NT2/D1 (cell line): ENCODE measurements around the gene KIF19.
"Not testable (repeated sequence)": the region's sequence is repeated elsewhere in the genome, so short reads cannot be mapped to it uniquely, and the experiment has no call there.

Source experiments
- DNase-seq: peaks from one replicate; pipeline ENCODE4 v3.0.0-alpha.2; 2011; ENCODE audit warnings: low read depth, low spot score
- H3K27me3 ChIP-seq: 2 replicates; pipeline ENCODE4 v1.6.0; 2011; ENCODE audit warnings: mild to moderate bottlenecking; ENCODE audit not compliant: insufficient read length, insufficient read depth
- H3K36me3 ChIP-seq: 2 replicates; pipeline ENCODE4 v1.6.1; 2011; ENCODE audit warnings: mild to moderate bottlenecking, low read length, mixed read lengths; ENCODE audit not compliant: insufficient read depth, insufficient read length
- H3K4me1 ChIP-seq: 2 replicates; pipeline ENCODE4 v1.5.1; 2011; ENCODE audit not compliant: insufficient read depth, insufficient read length
- H3K4me3 ChIP-seq: 2 replicates; pipeline ENCODE4 v1.5.1; 2011; ENCODE audit warnings: low read depth; ENCODE audit not compliant: insufficient read length
- H3K9ac ChIP-seq: 2 replicates; pipeline ENCODE4 v1.6.0; 2011; ENCODE audit warnings: low read depth; ENCODE audit not compliant: insufficient read length
- H3K9me3 ChIP-seq: 2 replicates; pipeline ENCODE4 v1.5.1; 2011; ENCODE audit warnings: mild to moderate bottlenecking, low read length; ENCODE audit not compliant: insufficient read depth
- SUZ12 ChIP-seq: IDR thresholded peaks from 2 replicates; pipeline ENCODE4 v1.6.1; 2011; ENCODE audit not compliant: insufficient read length, insufficient read depth; ENCODE audit errors: extremely low read depth
- YY1 ChIP-seq: IDR thresholded peaks from 2 replicates; pipeline ENCODE4 v1.6.1; 2011; ENCODE audit not compliant: insufficient read length, insufficient read depth
- ZNF274 ChIP-seq: IDR thresholded peaks from 2 replicates; pipeline ENCODE4 v1.6.1; 2011; ENCODE audit warnings: mild to moderate bottlenecking, low read depth, low read length

KIF19 gene

DNA sequence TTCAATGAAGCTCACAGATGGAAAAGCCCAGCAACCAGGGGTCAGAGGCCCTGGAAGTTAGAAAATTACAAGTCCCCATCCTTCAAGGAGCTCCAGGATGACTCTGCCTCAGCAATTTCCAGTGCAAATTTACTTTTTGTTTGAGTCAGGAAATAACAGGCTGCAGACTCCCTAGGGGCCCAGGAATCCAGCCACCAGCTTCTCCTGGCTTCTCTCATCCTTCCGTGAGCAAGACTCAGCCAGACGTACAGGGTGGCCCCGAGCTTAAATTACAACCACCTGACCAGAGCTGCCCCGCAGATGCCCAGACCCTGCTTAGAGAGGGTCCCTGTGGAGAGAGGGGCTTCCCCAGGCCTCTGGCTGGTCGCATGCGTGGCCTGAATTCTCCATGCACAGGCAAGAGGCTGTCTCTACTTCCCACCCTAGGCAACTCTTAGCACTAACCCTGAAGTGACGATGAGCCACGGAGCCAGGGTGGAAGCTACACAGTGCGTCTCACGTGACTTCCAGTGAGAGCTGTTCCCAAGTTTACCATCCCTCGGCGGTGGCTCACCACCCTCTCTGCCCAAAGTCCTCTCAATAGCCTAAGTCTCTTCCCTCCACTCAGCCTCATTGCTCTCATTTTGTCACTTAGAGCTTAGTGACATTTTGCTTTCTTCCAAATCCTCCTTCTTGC lies 68.4 kb downstream of the KIF19 start:
- Histone ChIP-seq H3K4me1 (peaks cover 7% of the 10 kb centered on the region), H3K27me3 (no peaks in the 10 kb centered on the region), H3K9me3 (no peaks in the 10 kb centered on the region), H3K36me3 (no peaks in the 10 kb centered on the region), H3K4me3 (no peak overlapping the region), H3K9ac (no peak overlapping the region)
- no peak for DNase-seq
- no peak for TF ChIP-seq YY1

DNA sequence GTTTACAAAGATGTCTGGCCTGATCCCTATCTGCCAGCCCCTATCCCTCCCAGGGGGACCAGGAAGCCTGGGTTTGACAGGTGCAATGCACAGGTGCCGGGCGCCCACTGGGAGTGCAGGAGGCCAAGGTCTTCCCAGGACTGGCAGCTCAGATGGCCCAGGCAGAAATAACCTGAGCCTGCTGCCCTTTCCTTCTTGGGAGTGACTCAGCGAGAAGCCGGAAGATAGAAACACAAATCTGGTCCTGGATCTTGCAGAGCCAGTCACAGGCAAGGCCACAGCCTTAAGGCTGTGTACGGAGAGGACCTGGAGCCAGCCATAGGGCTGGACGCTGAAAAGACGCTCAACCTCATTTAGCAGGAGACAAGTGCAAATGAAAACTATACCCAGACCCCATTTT lies 69.0 kb downstream of the KIF19 start:
- Histone ChIP-seq H3K4me1 (peaks cover 7% of the 10 kb centered on the region), H3K27me3 (no peaks in the 10 kb centered on the region), H3K9me3 (no peaks in the 10 kb centered on the region), H3K4me3 (no peak overlapping the region), H3K36me3 (no peaks in the 10 kb centered on the region), H3K9ac (no peak overlapping the region)
- TF ChIP-seq ZNF274 (no peak), SUZ12 (no peak), YY1 (no peak)
- DNase-seq, result no peak

DNA sequence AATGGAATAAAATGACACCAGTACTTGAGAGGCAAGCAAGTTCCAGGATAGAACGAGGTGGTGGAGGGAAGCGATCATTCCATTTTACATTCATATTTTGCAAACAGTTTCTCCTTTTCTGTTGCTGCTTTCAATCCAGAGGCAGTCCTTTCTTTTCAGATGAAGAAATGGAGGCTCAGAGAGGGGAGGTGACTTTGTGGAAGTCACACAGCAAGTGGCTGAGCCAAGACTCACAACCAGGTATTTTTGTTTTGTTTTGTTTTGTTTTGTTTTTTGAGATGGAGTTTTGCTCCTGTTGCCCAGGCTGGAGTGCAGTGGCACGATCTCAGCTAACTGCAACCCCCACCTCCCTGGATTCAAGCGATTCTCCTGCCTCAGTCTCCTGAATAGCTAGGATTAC lies 70.5 kb downstream of the KIF19 start:
- no peak for TF ChIP-seq SUZ12
- no peak for TF ChIP-seq YY1
- no peak for TF ChIP-seq ZNF274
- Histone ChIP-seq H3K36me3 (no peaks in the 10 kb centered on the region), H3K9me3 (no peaks in the 10 kb centered on the region), H3K4me3 (no peak overlapping the region), H3K4me1 (peaks cover 7% of the 10 kb centered on the region), H3K9ac (no peak overlapping the region), H3K27me3 (no peaks in the 10 kb centered on the region)
- DNase-seq, result no peak

DNA sequence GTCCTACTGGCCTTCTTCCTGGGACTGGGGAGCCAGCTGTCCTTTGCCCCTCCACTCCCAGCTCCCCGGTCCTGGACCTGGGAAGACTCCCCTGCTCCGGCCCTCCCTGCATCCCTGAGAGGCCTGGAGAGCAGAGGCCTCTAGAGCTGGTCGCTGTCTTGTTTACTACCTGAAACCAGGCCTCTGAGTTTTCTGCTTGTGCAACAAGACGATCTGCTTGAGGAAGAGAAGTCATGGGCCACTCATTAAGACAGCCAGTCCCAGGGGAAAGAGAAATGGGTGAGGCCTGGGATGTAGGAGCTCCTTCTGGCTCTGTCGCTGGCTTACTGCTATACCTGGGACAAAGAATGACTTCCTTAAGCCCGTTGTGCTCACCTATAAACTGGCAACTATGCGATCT lies 76.0 kb downstream of the KIF19 start:
- Histone ChIP-seq H3K9ac (no peak overlapping the region), H3K36me3 (no peaks in the 10 kb centered on the region), H3K4me1 (peaks cover 13% of the 10 kb centered on the region), H3K4me3 (no peak overlapping the region), H3K27me3 (no peaks in the 10 kb centered on the region), H3K9me3 (no peaks in the 10 kb centered on the region)
- no peak for TF ChIP-seq SUZ12
- TF ChIP-seq ZNF274, result no peak
- TF ChIP-seq YY1, result no peak
- no peak for DNase-seq

DNA sequence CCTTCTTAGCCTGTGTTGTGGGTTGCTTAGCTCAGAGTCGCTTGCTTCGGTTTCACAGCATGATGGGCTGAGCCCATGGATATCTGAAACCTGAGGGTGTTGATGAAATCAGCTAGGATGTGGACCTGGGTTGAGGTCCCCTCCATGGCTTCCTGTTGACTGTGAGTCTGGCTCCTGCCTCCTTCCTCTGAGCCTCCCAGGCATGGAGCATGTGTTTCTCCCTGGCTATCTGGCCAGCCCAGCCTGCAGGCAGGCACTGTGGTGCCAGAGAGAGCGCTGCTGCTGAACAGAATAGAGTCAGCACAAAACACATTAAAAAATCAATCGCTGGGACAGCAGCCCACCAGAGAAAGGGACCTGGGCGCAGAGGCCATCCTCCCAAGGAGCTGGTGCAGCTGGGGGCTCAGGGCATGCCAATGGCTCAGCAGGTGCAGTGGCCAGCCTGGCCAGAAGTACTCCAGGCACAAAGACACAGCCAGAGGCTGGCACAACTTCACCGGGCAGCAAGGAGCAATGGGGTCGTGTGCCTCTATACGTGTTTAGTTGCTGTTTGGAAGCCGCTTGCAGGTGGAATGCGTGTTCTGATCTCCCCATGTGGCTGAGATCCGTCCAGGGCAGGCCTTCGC lies 77.6 kb downstream of the KIF19 start:
- no peak for DNase-seq
- Histone ChIP-seq H3K9ac (peak overlapping the region; percentile 7), H3K9me3 (no peaks in the 10 kb centered on the region), H3K36me3 (no peaks in the 10 kb centered on the region), H3K4me3 (no peak overlapping the region), H3K27me3 (no peaks in the 10 kb centered on the region), H3K4me1 (peaks cover 13% of the 10 kb centered on the region)
- TF ChIP-seq ZNF274, result no peak
- no peak for TF ChIP-seq YY1
- TF ChIP-seq SUZ12, result no peak

DNA sequence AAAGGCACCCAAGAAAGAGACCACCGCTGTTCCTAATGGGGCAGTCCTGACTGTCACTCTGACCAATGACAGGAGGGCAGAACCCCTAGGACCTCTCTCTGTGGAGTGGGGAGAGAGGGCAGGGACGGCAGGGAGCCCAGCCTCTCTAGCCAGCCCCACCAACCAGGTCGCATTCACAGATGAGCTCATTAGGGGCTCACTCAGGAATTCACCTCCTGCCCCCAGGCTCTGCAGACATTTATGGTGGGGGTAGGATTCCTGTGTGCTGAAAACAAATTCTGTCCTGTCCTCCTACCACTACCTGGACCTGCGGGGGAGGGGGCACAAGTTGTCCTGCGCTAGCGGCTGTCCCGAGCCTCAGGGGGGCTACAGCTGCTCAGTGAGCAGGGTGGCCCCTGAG lies 78.2 kb downstream of the KIF19 start:
- H3K4me1 ChIP-seq, result peaks cover 13% of the 10 kb centered on the region
- H3K36me3 ChIP-seq, result no peaks in the 10 kb centered on the region
- TF ChIP-seq SUZ12 (no peak), ZNF274 (no peak), YY1 (no peak)
- peak; percentile 47 for DNase-seq
- peak overlapping the region; percentile 16 for H3K4me3 ChIP-seq
- H3K9me3 ChIP-seq, result no peaks in the 10 kb centered on the region
- H3K27me3 ChIP-seq, result no peaks in the 10 kb centered on the region
- H3K9ac ChIP-seq, result peak overlapping the region; percentile 71

DNA sequence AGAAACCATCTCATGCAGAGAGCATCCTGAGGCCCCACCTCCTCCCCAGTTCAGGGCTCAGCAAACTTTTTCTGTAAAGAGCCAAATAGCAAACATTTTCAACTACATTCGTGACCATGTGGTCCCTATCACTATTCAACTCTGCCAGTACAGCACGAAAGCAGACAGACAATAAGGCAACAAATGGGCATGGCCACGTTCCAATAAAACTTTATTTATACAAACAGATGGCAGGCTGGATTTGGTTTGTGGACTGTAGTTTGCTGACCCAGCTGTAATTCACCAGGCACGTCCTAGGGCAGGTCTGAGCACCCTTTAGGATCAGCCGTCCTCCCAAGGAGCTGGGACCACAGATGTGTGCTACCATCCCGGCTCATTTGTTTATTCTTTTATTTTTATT lies 78.8 kb downstream of the KIF19 start:
- no peak for DNase-seq
- Histone ChIP-seq H3K4me1 (peaks cover 15% of the 10 kb centered on the region), H3K27me3 (no peaks in the 10 kb centered on the region), H3K9ac (peak overlapping the region; percentile 71), H3K36me3 (no peaks in the 10 kb centered on the region), H3K4me3 (peak overlapping the region; percentile 16), H3K9me3 (no peaks in the 10 kb centered on the region)
- TF ChIP-seq YY1 (no peak), SUZ12 (no peak), ZNF274 (no peak)

DNA sequence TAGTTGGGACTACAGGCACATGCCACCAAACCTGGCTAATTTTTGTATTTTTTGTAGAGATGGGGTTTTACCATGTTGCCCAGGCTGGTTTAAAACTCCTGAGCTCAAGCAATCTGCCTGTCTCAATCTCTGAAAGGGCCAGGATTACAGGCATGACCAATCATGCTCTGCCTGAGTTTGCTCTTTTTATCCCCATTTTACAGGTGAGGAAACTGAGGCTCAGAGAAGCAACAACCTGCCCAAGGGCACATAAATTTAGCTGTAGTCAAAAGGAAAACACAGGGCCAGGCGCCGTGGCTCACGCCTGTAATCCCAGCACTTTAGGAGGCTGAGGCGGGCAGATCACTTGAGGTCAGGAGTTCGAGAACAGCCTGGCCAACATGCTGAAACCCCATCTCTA lies 79.3 kb downstream of the KIF19 start:
- not testable (repeated sequence) for H3K27me3 ChIP-seq, H3K4me3 ChIP-seq, H3K9me3 ChIP-seq, H3K36me3 ChIP-seq, H3K9ac ChIP-seq, DNase-seq
- H3K4me1 ChIP-seq, result peaks cover 16% of the 10 kb centered on the region
